Gastroesophageal sphincter (tissue), 4 donors: Measurements from ENCODE around the gene SLFN14. TPM values are rescaled to one million over a fixed set of nuclear protein-coding genes. Genes with fewer than 3 reads are reported as not detected.
"Not testable (repeated sequence)": the region's sequence is repeated elsewhere in the genome, so short reads cannot be mapped to it uniquely, and the experiment has no call there.

Experiments used
- ATAC-seq: fragments of 150-250 bp; one replicate; pipeline ENCODE4 v1.9.1; 2016; ENCODE audit warnings: mild to moderate bottlenecking, moderate library complexity
- H3K27ac ChIP-seq, 4 donors: fragments of 200-600 bp; sonication (generic) in 3 of 4; 1 replicate in 3 of 4; 2 replicates in 1 of 4; pipeline ENCODE4 v1.5.1; 2016 to 2019
- H3K27me3 ChIP-seq: fragments of 200-600 bp; sonication (generic); one replicate; pipeline ENCODE4 v1.5.1; 2019
- H3K36me3 ChIP-seq, 2 donors: fragments of 200-600 bp; sonication (generic); one replicate each; pipeline ENCODE4 v1.5.1; 2019; ENCODE audit warnings: control low read depth in 1 of 2
- H3K4me1 ChIP-seq, 3 donors: fragments of 200-600 bp; sonication (generic); 1 replicate in 2 of 3; 2 replicates in 1 of 3; pipeline ENCODE4 v1.5.1; 2016 to 2019; ENCODE audit warnings: control low read depth in 2 of 3
- H3K4me3 ChIP-seq, 2 donors: fragments of 200-600 bp; sonication (generic); one replicate each; pipeline ENCODE4 v1.5.1; 2019; ENCODE audit warnings: mild to moderate bottlenecking in 1 of 2, moderate library complexity in 1 of 2
- H3K9me3 ChIP-seq, 3 donors: fragments of 200-600 bp; sonication (generic); one replicate each; pipeline ENCODE4 v1.5.1; 2017 to 2019; ENCODE audit warnings: control low read depth in 2 of 3
- EP300 ChIP-seq: sonication (generic); formaldehyde crosslinking; IDR thresholded peaks from one replicate; pipeline ENCODE4 v1.6.1; 2017; ENCODE audit warnings: antibody characterized with exemption, mild to moderate bottlenecking
- POLR2A ChIP-seq, 2 donors: fragments of 450-650 bp; IDR thresholded peaks; one replicate each; pipeline ENCODE4 v1.6.1; 2017; ENCODE audit warnings: antibody characterized with exemption in 2 of 2, mild to moderate bottlenecking in 2 of 2, moderate library complexity in 1 of 2
- POLR2AphosphoS5 ChIP-seq: sonication (generic); formaldehyde crosslinking; IDR thresholded peaks from one replicate; pipeline ENCODE4 v1.6.1; 2017; ENCODE audit warnings: antibody characterized with exemption
- WGBS, 2 donors: methylation state at CpG; one replicate each; pipeline ENCODE4 v1.1.5; 2018; ENCODE audit warnings: low coverage in 1 of 2; 5-methylcytosine and 5-hydroxymethylcytosine counted together
- total RNA-seq, 4 donors: library from RNA; depleted of rRNA; stranded (reverse); fragments of >200 nt; gene quantifications; one replicate each; pipeline ENCODE4 v1.1.0, GENCODE V29; 2016
- TF ChIP-seq, protein P1 (sequence below), 4 experiments: fragments of 200-600 bp in 2 of 4; fragments of 450-650 bp in 2 of 4; sonication (generic) in 1 of 4; IDR thresholded peaks; one replicate each; pipeline ENCODE4 v1.5.1; 2017 to 2019; ENCODE audit warnings: antibody characterized with exemption in 4 of 4, mild to moderate bottlenecking in 2 of 4, moderate library complexity in 2 of 4

SLFN14 gene
- total RNA-seq, 4 donors from 2014 or later: not detected

- H3K27ac ChIP-seq: no peak overlapping the region
- no peaks in the 10 kb centered on the region for H3K36me3 ChIP-seq
- H3K4me1 ChIP-seq: no peaks in the 10 kb centered on the region
- H3K27me3 ChIP-seq: peaks cover 54% of the 10 kb centered on the region
- no peaks in the 10 kb centered on the region for H3K9me3 ChIP-seq
- TF ChIP-seq POLR2A (IDR thresholded peaks at IDR 0.05) (no peak), POLR2AphosphoS5 (no peak), EP300 (no peak)
- TF ChIP-seq, protein P1, sequence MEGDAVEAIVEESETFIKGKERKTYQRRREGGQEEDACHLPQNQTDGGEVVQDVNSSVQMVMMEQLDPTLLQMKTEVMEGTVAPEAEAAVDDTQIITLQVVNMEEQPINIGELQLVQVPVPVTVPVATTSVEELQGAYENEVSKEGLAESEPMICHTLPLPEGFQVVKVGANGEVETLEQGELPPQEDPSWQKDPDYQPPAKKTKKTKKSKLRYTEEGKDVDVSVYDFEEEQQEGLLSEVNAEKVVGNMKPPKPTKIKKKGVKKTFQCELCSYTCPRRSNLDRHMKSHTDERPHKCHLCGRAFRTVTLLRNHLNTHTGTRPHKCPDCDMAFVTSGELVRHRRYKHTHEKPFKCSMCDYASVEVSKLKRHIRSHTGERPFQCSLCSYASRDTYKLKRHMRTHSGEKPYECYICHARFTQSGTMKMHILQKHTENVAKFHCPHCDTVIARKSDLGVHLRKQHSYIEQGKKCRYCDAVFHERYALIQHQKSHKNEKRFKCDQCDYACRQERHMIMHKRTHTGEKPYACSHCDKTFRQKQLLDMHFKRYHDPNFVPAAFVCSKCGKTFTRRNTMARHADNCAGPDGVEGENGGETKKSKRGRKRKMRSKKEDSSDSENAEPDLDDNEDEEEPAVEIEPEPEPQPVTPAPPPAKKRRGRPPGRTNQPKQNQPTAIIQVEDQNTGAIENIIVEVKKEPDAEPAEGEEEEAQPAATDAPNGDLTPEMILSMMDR (IDR thresholded peaks at IDR 0.05): no peak
- WGBS, 2 donors: 71 to 86% methylated on average over 3 of the region's 4 CpGs
- no peak for ATAC-seq
- no peak overlapping the region for H3K4me3 ChIP-seq
Measured at GRCh38 chr17:35523296-35523695, 37.3 kb downstream of the SLFN14 start.

GRCh38 chr17:35521654-35522256, 38.9 kb downstream of the SLFN14 start:
- not testable (repeated sequence) for H3K9me3 ChIP-seq, H3K36me3 ChIP-seq, H3K4me3 ChIP-seq, H3K4me1 ChIP-seq, H3K27ac ChIP-seq, ATAC-seq
- WGBS, 2 donors: 53 to 67% methylated on average over 5 of the region's 5 CpGs
- peaks cover 63% of the 10 kb centered on the region for H3K27me3 ChIP-seq

DNA sequence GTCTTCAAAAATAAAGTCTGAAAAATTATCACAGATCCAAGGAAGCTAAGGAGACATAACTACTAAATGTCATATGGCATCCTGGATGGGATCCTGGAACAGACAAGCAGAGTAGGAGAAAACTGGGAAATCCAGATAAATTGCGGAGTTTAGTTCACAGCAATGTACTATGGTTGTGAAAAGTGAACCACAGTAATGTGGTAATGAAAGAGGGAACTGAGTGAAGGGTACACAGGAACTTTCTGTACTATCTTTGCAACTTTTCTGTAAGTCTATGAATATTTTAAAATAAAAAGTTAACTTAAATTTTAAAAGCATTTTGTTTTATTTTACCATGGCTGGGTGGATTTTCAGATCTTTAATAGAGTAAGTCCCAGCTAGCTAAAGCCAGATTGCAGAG, 39.5 kb downstream of the SLFN14 start:
- TF ChIP-seq POLR2A (IDR thresholded peaks at IDR 0.05): no peak
- no peak for TF ChIP-seq EP300
- TF ChIP-seq POLR2AphosphoS5: no peak
- TF ChIP-seq, protein P1 (IDR thresholded peaks at IDR 0.05): no peak
- H3K4me3 ChIP-seq: no peak overlapping the region
- no peaks in the 10 kb centered on the region for H3K36me3 ChIP-seq
- WGBS, 2 donors: 81 to 100% methylated on average over 1 of the region's 1 CpG
- H3K27me3 ChIP-seq: peaks cover 68% of the 10 kb centered on the region
- no peak for ATAC-seq
- H3K27ac ChIP-seq: no peak overlapping the region
- H3K4me1 ChIP-seq: no peaks in the 10 kb centered on the region
- peaks cover 0 to 5% (median 0%) of the 10 kb centered on the region in 3 donors for H3K9me3 ChIP-seq

DNA sequence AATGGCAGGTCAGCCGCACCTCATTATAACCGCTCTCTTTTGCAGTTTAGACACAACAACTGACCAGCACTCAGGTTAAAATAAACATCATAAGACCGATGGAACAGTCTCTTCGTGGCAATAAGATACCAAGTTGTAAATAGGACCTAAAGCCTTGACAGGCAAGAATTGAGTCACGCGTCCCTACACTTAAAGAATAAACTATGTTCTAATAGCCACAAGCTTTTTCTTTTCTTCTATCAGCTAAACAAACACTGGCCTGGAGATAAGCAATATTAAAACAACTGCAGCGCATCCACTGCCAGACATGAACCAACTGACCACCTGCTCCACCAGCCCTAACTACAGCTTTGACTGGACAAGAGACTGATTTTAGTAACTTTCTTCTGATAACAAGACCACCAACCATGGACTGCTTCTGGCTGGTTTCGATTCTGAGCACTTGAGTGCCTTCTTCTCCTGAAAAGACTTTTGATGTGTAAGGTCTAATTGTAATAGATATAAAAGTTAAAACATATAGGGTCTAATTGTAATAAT, 40.6 kb downstream of the SLFN14 start:
- no peaks in the 10 kb centered on the region for H3K36me3 ChIP-seq
- 31 to 70% methylated on average over 7 to 8 of the region's 8 CpGs for WGBS, 2 donors
- no peak for ATAC-seq
- H3K4me3 ChIP-seq: no peak overlapping the region
- peaks cover 0 to 5% (median 0%) of the 10 kb centered on the region in 3 donors for H3K9me3 ChIP-seq
- H3K27me3 ChIP-seq: peaks cover 80% of the 10 kb centered on the region
- H3K27ac ChIP-seq: no peak overlapping the region
- no peaks in the 10 kb centered on the region for H3K4me1 ChIP-seq
- TF ChIP-seq POLR2A (IDR thresholded peaks at IDR 0.05): no peak
- TF ChIP-seq POLR2AphosphoS5: no peak
- TF ChIP-seq, protein P1 (IDR thresholded peaks at IDR 0.05): no peak

DNA sequence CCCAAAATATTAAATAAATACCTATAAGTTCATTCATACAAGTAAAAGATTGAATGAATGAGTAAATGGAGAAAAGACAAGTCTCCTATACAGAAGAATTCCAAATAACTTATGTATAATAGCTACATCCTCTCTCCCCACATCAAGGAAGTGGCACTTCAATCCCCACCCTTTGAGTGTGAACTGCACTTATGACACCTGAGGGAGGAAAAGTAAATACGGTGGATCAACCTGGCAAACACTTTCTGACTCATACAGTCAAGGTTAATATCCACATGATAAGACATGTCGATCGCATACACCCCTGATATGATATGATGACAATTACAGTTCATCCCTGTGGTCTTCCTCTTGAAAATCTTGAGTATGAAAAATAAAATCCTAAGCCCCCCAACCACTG, 41.2 kb downstream of the SLFN14 start:
- no peaks in the 10 kb centered on the region for H3K36me3 ChIP-seq
- WGBS, 2 donors: 36 to 76% methylated on average over 3 of the region's 3 CpGs
- no peak for ATAC-seq
- no peak overlapping the region for H3K4me3 ChIP-seq
- no peaks in the 10 kb centered on the region for H3K4me1 ChIP-seq
- peaks cover 83% of the 10 kb centered on the region for H3K27me3 ChIP-seq
- no peak overlapping the region for H3K27ac ChIP-seq
- H3K9me3 ChIP-seq: peaks cover 0 to 5% (median 0%) of the 10 kb centered on the region in 3 donors
- TF ChIP-seq, protein P1 (IDR thresholded peaks at IDR 0.05): no peak

- 71 to 100% methylated on average over 1 to 3 of the region's 5 CpGs for WGBS, 2 donors
- peaks cover 75% of the 10 kb centered on the region for H3K27me3 ChIP-seq
- not testable (repeated sequence) for H3K9me3 ChIP-seq, H3K27ac ChIP-seq, ATAC-seq, H3K36me3 ChIP-seq, H3K4me1 ChIP-seq, H3K4me3 ChIP-seq
Measured at GRCh38 chr17:35518431-35518830, 42.2 kb downstream of the SLFN14 start.
